Spleen (tissue), 11 donors: ENCODE data around the gene NUDT9. TPM values are rescaled to one million over a fixed set of nuclear protein-coding genes. Genes with fewer than 3 reads are reported as not detected.
A peak's percentile ranks its signal among the peaks of the same experiment; 100 is the strongest.

Experiments
- DNase-seq: peaks from one replicate; pipeline ENCODE4 v3.0.0-alpha.2; 2020
- H3K27ac ChIP-seq, 8 donors: fragments of 200-600 bp; sonication (generic) in 7 of 8; 1 replicate in 4 of 8; 2 replicates in 4 of 8; pipeline versions ENCODE4 v1.5.0 to v1.8.0; 2016 to 2021; ENCODE audit warnings: inconsistent platforms in 4 of 8, mild to moderate bottlenecking in 4 of 8, moderate library complexity in 1 of 8
- H3K27me3 ChIP-seq, 7 donors: fragments of 200-600 bp; sonication (generic) in 6 of 7; replicated peaks in 1 of 7; 1 replicate in 4 of 7; 2 replicates in 3 of 7; pipeline versions ENCODE4 v1.5.0 to v1.8.0; 2016 to 2021; ENCODE audit warnings: inconsistent platforms in 3 of 7, mild to moderate bottlenecking in 1 of 7
- H3K36me3 ChIP-seq, 6 donors: fragments of 200-600 bp; sonication (generic) in 5 of 6; 1 replicate in 4 of 6; 2 replicates in 2 of 6; pipeline versions ENCODE4 v1.5.0 to v1.8.0; 2016 to 2021; ENCODE audit warnings: inconsistent platforms in 2 of 6
- H3K4me1 ChIP-seq, 6 donors: fragments of 200-600 bp; sonication (generic) in 5 of 6; 1 replicate in 3 of 6; 2 replicates in 3 of 6; pipeline versions ENCODE4 v1.5.0 to v1.8.0; 2016 to 2021; ENCODE audit warnings: inconsistent platforms in 3 of 6
- H3K4me3 ChIP-seq, 8 donors: fragments of 200-600 bp; sonication (generic) in 7 of 8; 1 replicate in 4 of 8; 2 replicates in 4 of 8; pipeline versions ENCODE4 v1.5.0 to v1.8.0; 2016 to 2021; ENCODE audit warnings: inconsistent platforms in 4 of 8, mild to moderate bottlenecking in 4 of 8, moderate library complexity in 2 of 8
- H3K9me3 ChIP-seq, 8 donors: fragments of 200-600 bp; sonication (generic) in 7 of 8; 1 replicate in 4 of 8; 2 replicates in 4 of 8; pipeline versions ENCODE4 v1.5.0 to v1.8.0; 2016 to 2021; ENCODE audit warnings: inconsistent platforms in 4 of 8
- POLR2A ChIP-seq, 3 donors: fragments of 450-650 bp; IDR thresholded peaks; one replicate each; pipeline ENCODE4 v1.5.1; 2017; ENCODE audit warnings: antibody characterized with exemption in 3 of 3, mild to moderate bottlenecking in 1 of 3
- POLR2AphosphoS5 ChIP-seq, 3 donors: sonication (generic); formaldehyde crosslinking; IDR thresholded peaks; one replicate each; pipeline ENCODE4 v1.5.1; 2017; ENCODE audit warnings: antibody characterized with exemption in 3 of 3
- WGBS, 5 donors: extraction: QIAGEN DNeasy Blood & Tissue Kit in 3 of 5; methylation state at CpG; one replicate each; pipeline versions ENCODE4 v1.1.5 to v1.1.7; 2013 to 2018; 5-methylcytosine and 5-hydroxymethylcytosine counted together
- intact Hi-C: fragments of 100-400 bp; cut with DNase I; formaldehyde crosslinking; loops from one replicate; pipeline ENCODE4 v1.15.0; 2023; ENCODE audit warnings: low total_unique reads
- polyA plus RNA-seq, 3 donors: library from polyadenylated mRNA; stranded (reverse); fragments of 200-250 nt; gene quantifications; one replicate each; pipeline ENCODE4 v1.2.1, GENCODE V29; 2013
- small RNA-seq, 4 donors: library from RNA; depleted of rRNA; stranded (forward); fragments of <200 nt; gene quantifications; one replicate each; pipeline ENCODE3, GENCODE V24; 2016
- total RNA-seq, 7 donors: library from RNA; depleted of rRNA in 3 of 7; stranded (reverse); fragments of >200 nt in 3 of 7; fragmentation: NEBNext Ultra II Directional in 4 of 7; extraction: Animal tissue kit (Norgen Biotek cat#: 25700) in 4 of 7; gene quantifications; one replicate each; pipeline versions ENCODE4 v1.1.0 to v1.2.1, GENCODE V29; 2016 to 2021
- TF ChIP-seq, protein P1 (sequence below), 11 experiments: fragments of 200-600 bp in 7 of 11; fragments of 450-650 bp in 4 of 11; sonication (generic) in 4 of 11; IDR thresholded peaks in 8 of 11; conservative IDR thresholded peaks in 3 of 11; 1 replicate in 7 of 11; 2 replicates in 4 of 11; pipeline versions ENCODE4 v1.4.0 to v1.8.0; 2016 to 2021; ENCODE audit warnings: antibody characterized with exemption in 11 of 11, inconsistent platforms in 4 of 11, mild to moderate bottlenecking in 1 of 11
- donor health status: healthy with polysubstance abuse.
- donor health status: DM: no; HTN: no; CAD: no; lungs with moderate emphysema.
- donor health status: DM: no; HTN: no; CAD: no.
- donor health status: Bipolar disorder and iron deficiency.
- donor health status: healthy.
- donor health status: DM: no; HTN: no; CAD: no.
- donor health status: DM: yes; HTN: yes; CAD: no.

Gene NUDT9
- total and polyA plus RNA-seq, 10 donors = 14.9 to 23.7 (median 20.5) TPM

DNA sequence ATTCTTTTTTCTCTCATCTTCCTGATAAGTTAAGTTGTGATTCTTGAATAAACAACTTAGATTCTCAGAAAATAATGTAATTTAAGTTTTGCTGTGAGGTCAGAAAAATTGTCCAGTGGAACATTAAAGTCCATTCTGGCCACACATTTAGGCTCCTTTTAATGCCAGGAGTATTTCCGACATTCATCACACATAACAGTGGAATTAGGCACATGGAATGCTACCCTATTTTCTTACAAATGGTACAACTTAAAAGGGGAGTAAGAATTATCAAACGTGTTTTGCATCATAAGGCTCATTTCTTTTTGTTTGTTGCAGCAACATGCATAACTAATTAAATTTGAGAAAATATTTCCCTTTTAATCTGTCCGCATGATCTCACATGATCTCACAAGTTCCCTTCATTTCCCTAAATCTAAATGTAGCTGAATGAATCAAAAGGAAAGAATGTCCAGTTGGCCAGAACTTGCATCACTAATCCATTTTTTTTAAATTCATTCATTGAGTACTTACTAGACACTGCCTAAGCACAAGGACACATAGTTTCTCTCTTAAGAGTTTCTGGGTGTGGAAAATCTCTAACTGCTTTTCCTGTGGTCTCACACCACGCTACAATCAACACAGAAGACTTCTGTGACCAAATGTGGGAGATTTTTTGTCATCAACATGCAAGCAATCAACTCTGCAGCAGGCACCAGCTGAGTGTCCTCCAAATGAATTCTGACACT is 84.8 kb downstream of the NUDT9 start:
- intact Hi-C loops = no loop called here
- Histone ChIP-seq H3K27ac (peak overlapping the region in 2 of 8 donors; percentile 27 to 43), H3K36me3 (no peaks in the 10 kb centered on the region), H3K9me3 (no peaks in the 10 kb centered on the region), H3K4me3 (no peak overlapping the region), H3K27me3 (no peaks in the 10 kb centered on the region), H3K4me1 (peaks cover 0 to 10% (median 0%) of the 10 kb centered on the region in 6 donors)
- DNase-seq = no peak
- 58 to 84% (median 70%) methylated on average over 4 of the region's 4 CpGs for WGBS, 5 donors
- no peak for TF ChIP-seq POLR2A (IDR thresholded peaks at IDR 0.05)
- TF ChIP-seq, protein P1, sequence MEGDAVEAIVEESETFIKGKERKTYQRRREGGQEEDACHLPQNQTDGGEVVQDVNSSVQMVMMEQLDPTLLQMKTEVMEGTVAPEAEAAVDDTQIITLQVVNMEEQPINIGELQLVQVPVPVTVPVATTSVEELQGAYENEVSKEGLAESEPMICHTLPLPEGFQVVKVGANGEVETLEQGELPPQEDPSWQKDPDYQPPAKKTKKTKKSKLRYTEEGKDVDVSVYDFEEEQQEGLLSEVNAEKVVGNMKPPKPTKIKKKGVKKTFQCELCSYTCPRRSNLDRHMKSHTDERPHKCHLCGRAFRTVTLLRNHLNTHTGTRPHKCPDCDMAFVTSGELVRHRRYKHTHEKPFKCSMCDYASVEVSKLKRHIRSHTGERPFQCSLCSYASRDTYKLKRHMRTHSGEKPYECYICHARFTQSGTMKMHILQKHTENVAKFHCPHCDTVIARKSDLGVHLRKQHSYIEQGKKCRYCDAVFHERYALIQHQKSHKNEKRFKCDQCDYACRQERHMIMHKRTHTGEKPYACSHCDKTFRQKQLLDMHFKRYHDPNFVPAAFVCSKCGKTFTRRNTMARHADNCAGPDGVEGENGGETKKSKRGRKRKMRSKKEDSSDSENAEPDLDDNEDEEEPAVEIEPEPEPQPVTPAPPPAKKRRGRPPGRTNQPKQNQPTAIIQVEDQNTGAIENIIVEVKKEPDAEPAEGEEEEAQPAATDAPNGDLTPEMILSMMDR (IDR thresholded peaks at IDR 0.05 in 8 of 11, conservative IDR thresholded peaks at IDR 0.05 in 3 of 11) = no peak
- TF ChIP-seq POLR2AphosphoS5 (IDR thresholded peaks at IDR 0.05) = no peak

Small RNA genes within 50 kb of the gene (small RNA-seq; reads per million reads assigned to genes)
- gene RN7SL681P = 0 reads per million in 4 donors

Other genes with a start within 250 kb of the NUDT9 start
- gene KLHL8, start 202.0 kb upstream of the NUDT9 start, total RNA-seq = 10 to 100 TPM; 12.3 to 17.6 (median 15.9) TPM
- gene KLHL8, start 202.0 kb upstream of the NUDT9 start, polyA plus RNA-seq = 1 to 10 TPM; 2.6 to 4.4 (median 2.7) TPM
- gene HSD17B13, start 99.7 kb upstream of the NUDT9 start, total RNA-seq = 1 to 10 TPM in 1 of 7 donors, under 1 TPM in 6; 0.25 to 1.2 (median 0.52) TPM
- gene HSD17B13, start 99.7 kb upstream of the NUDT9 start, polyA plus RNA-seq = under 1 TPM; 0.09 to 0.30 (median 0.13) TPM
- 100 to 1,000 TPM in 1 of 7 donors, 10 to 100 TPM in 6; 50.0 to 121 (median 60.5) TPM for gene HSD17B11, start 31.4 kb upstream of the NUDT9 start, total RNA-seq
- 10 to 100 TPM; 27.0 to 48.0 (median 35.2) TPM for gene HSD17B11, start 31.4 kb upstream of the NUDT9 start, polyA plus RNA-seq
- gene SPARCL1, start 106.8 kb downstream of the NUDT9 start, total RNA-seq = 100 to 1,000 TPM in 3 of 7 donors, 10 to 100 TPM in 4; 67.8 to 318 (median 95.8) TPM
- 100 to 1,000 TPM in 1 of 3 donors, 10 to 100 TPM in 2; 27.2 to 112 (median 54.5) TPM for gene SPARCL1, start 106.8 kb downstream of the NUDT9 start, polyA plus RNA-seq
- not detected for gene DSPP, start 186.0 kb downstream of the NUDT9 start, total RNA-seq
- gene DSPP, start 186.0 kb downstream of the NUDT9 start, polyA plus RNA-seq = not detected
- not detected for gene DMP1, start 227.7 kb downstream of the NUDT9 start, total RNA-seq
- gene DMP1, start 227.7 kb downstream of the NUDT9 start, polyA plus RNA-seq = under 1 TPM in 1 of 3 donors, not detected in 2; 0.02 TPM